ENCODE measurements around the gene NCOA3.

DNA sequence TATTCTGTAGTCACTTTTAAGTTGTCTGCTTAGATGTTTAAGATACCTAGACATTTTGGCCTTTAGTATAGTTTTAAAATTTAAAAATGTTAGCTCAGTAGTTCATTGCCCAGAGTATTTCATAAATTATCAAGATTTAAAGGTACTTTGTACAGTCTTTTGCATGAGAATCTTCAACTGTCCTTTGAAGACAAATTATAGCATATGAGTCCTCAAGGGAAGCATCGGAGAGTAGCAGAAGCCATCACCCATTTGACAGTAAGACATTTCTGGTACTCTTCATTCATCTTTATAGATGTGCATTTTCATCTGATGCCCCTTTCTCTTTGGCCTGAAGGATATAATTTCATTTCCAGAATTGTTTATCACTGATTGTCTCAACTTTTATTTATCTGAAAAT, 89.5 kb downstream of the NCOA3 start:
- TF ChIP-seq, protein P1, sequence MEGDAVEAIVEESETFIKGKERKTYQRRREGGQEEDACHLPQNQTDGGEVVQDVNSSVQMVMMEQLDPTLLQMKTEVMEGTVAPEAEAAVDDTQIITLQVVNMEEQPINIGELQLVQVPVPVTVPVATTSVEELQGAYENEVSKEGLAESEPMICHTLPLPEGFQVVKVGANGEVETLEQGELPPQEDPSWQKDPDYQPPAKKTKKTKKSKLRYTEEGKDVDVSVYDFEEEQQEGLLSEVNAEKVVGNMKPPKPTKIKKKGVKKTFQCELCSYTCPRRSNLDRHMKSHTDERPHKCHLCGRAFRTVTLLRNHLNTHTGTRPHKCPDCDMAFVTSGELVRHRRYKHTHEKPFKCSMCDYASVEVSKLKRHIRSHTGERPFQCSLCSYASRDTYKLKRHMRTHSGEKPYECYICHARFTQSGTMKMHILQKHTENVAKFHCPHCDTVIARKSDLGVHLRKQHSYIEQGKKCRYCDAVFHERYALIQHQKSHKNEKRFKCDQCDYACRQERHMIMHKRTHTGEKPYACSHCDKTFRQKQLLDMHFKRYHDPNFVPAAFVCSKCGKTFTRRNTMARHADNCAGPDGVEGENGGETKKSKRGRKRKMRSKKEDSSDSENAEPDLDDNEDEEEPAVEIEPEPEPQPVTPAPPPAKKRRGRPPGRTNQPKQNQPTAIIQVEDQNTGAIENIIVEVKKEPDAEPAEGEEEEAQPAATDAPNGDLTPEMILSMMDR (IDR thresholded peaks at IDR 0.05) = no peak
- no peak for TF ChIP-seq POLR2A (IDR thresholded peaks at IDR 0.05)

Measured in adrenal gland (tissue), 5 donors.